GM13976 (cell line): Measurements from ENCODE around the gene HAPSTR1.

ENCODE experiments used
- DNase-seq: peaks from one replicate; pipeline ENCODE4 v3.0.0; 2012; ENCODE audit warnings: low spot score
- in situ Hi-C: fragments of 300-500 bp; cut with MboI; formaldehyde crosslinking; loops from one replicate; pipeline ENCODE4 v1.12.0; 2022; ENCODE audit warnings: low sequenced_read_pairs, mixed read lengths, inconsistent platforms; ENCODE audit not compliant: unreplicated experiment
- TF ChIP-seq, protein P1 (sequence below): IDR thresholded peaks from 2 replicates; pipeline ENCODE4 v1.5.1; 2012; ENCODE audit warnings: borderline replicate concordance, mild to moderate bottlenecking; ENCODE audit not compliant: insufficient read depth; ENCODE audit errors: extremely low read depth, missing control alignments, control extremely low read depth

HAPSTR1 gene

DNA sequence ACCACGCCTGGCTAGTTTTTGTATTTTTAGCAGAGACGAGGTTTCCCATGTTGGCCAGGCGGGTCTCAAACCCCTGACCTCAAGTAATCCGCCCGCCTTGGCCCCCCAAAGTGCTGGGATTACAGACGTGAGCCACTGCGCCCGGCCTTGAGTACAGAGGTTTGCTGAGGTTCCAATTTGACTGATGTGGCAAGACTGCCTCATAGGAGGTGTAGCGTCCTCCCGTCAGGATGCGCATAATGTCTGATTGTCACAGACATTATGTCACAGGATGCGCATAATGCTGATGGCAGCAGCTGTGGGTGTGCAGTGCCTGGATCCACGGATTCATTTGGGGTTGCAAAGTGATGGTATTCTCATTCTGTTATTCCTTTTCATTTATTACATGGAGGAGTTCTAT lies 45.2 kb downstream of the HAPSTR1 start:
- TF ChIP-seq, protein P1, sequence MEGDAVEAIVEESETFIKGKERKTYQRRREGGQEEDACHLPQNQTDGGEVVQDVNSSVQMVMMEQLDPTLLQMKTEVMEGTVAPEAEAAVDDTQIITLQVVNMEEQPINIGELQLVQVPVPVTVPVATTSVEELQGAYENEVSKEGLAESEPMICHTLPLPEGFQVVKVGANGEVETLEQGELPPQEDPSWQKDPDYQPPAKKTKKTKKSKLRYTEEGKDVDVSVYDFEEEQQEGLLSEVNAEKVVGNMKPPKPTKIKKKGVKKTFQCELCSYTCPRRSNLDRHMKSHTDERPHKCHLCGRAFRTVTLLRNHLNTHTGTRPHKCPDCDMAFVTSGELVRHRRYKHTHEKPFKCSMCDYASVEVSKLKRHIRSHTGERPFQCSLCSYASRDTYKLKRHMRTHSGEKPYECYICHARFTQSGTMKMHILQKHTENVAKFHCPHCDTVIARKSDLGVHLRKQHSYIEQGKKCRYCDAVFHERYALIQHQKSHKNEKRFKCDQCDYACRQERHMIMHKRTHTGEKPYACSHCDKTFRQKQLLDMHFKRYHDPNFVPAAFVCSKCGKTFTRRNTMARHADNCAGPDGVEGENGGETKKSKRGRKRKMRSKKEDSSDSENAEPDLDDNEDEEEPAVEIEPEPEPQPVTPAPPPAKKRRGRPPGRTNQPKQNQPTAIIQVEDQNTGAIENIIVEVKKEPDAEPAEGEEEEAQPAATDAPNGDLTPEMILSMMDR = no peak
- in situ Hi-C loops = loop anchor here (10.0 to 25.0 kb wide), 2 partner anchors 472 to 574 kb away; no protein-coding TSS in a partner anchor
- DNase-seq = no peak

DNA sequence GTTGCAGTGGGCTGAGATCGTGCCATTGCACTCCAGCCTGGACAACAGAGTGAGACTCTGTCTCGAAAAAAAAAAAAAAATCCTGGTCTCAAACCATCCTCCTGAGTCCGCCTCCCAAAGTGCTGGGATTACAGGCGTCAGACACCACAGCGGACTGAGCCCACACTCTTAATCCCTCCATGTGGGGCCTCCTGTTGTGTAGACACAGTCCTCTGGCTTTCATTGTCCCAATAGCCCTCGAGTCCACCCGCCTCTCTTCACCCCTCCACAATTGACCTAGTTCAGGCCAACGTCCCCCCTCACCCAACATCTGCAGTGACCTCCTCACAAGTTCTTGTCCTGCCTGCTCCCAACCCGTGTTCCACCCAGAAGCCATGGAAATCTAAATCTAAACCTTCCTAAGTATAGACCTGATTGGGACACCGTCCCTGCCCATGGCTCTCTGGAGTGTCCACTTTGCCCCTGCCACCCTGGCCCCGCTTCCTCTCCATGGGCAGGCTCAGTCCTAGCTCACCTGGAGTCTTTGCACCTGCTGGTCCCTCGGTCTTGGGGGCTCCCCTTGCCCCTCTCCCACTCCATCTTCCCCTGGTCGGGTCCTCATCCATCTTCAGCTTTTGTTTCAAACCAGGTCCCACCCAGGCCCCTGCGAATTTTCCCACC lies 46.7 kb downstream of the HAPSTR1 start:
- no peak for DNase-seq
- in situ Hi-C loops = loop anchor here (10.0 to 25.0 kb wide), 2 partner anchors 473 to 576 kb away; no protein-coding TSS in a partner anchor
- TF ChIP-seq, protein P1 = no peak

DNA sequence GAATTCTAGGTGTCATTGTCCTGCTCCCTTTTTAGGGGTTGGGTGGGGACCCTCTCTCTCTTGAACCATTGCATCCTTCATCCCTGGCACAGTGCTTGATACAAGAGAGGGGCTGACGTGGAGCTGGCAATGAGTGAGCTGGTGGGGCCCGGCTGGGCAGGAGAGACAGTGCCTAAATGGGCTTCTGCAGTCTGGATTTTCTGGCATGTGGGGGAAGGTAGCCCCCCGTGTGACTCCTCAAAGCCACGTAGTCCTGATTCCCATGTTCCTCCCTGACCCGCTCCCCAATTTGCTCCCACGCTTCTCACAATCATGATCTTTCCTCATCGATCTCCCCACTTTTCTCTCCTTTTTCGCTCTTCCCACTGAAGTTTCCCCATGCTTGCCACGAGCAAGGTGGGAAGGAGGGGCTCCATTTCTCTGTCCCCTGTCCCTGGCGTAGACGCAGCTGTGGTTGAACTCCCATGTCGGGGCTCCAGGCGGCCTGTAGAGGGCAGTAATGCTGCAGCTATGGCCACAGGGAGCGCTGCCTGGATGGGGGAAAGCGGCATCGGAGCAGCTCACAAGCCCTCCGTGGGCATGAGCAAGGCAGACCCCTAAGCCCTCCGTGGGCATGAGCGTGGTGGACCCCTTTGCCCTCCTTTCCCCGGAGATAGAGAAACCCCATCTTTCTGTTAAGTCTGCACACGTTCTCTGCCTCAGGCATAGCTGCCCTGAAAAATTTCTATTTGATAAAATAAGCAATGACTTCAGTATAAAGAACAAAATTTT lies 47.5 kb downstream of the HAPSTR1 start:
- TF ChIP-seq, protein P1 = peak; percentile 94
- in situ Hi-C loops = loop anchor here (10.0 to 25.0 kb wide), 2 partner anchors 474 to 577 kb away; no protein-coding TSS in a partner anchor
- DNase-seq = peak; percentile 75

DNA sequence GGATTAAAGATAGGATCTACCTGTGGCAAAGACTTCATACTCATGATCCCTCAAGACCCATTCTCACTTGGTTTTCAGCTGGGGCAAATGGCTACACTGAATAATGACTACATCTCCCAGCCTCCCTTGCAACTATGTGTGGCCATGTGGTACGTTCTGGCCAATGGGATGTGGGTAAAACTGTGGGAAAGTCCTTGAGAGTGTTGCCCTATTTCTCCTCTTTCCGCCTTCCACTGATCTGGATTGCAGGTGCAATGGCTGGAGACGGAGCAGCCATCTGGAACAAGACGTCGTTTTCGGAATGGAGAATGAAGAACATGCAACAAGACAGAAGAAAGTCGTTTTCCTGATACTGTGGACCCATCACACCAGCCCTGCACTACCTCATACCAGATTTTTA lies 48.5 kb downstream of the HAPSTR1 start:
- DNase-seq = no peak
- TF ChIP-seq, protein P1 = no peak
- in situ Hi-C loops = loop anchor here (10.0 to 25.0 kb wide), 2 partner anchors 475 to 578 kb away; no protein-coding TSS in a partner anchor
